PFSK-1 (cell line): ENCODE measurements around the gene OR7G3.

ENCODE experiments used
- POLR2AphosphoS5 ChIP-seq: IDR thresholded peaks from 2 replicates; pipeline ENCODE4 v1.6.1; 2012; ENCODE audit warnings: low read depth, mild to moderate bottlenecking, control low read depth, low read length, moderate library complexity
- TAF1 ChIP-seq: IDR thresholded peaks from 2 replicates; pipeline ENCODE4 v1.6.1; 2012; ENCODE audit warnings: low read length, control low read depth, borderline replicate concordance; ENCODE audit not compliant: insufficient read depth

- no peak for TF ChIP-seq TAF1
- TF ChIP-seq POLR2AphosphoS5 = no peak
Observed at GRCh38 chr19:9166846-9167245, 40.1 kb upstream of the OR7G3 start.
